Lung (tissue), 12 donors: ENCODE results near the gene PLCB4. TPM values are rescaled to one million over a fixed set of nuclear protein-coding genes. Genes with fewer than 3 reads are reported as not detected.

Experiments
- ATAC-seq: fragments of 200-7000 bp; cut with Tn5 transposase; one replicate; pipeline ENCODE4 v1.9.1; 2020; ENCODE audit warnings: moderate number of reproducible peaks; ENCODE audit not compliant: insufficient read depth, low FRiP score
- DNase-seq, 3 donors: peaks; one replicate each; pipeline ENCODE4 v3.0.0-alpha.2; 2013 to 2017
- H3K27ac ChIP-seq, 2 donors: one replicate each; pipeline ENCODE4 v1.5.1; 2013; ENCODE audit warnings: mild to moderate bottlenecking in 2 of 2, moderate library complexity in 2 of 2, control low read depth in 1 of 2, inconsistent platforms in 1 of 2, low read depth in 1 of 2, low read length in 1 of 2
- H3K27me3 ChIP-seq, 3 donors: one replicate each; pipeline ENCODE4 v1.5.1; 2013; ENCODE audit warnings: low read length in 2 of 3; ENCODE audit not compliant: control insufficient read depth in 3 of 3, insufficient read depth in 3 of 3
- H3K36me3 ChIP-seq, 4 donors: one replicate each; pipeline ENCODE4 v1.5.1; 2013; ENCODE audit warnings: low read length in 4 of 4, mild to moderate bottlenecking in 1 of 4, moderate library complexity in 1 of 4; ENCODE audit not compliant: control insufficient read depth in 4 of 4, insufficient read depth in 4 of 4
- H3K4me1 ChIP-seq, 5 donors: one replicate each; pipeline ENCODE4 v1.5.1; 2013; ENCODE audit warnings: low read length in 5 of 5, mild to moderate bottlenecking in 2 of 5, moderate library complexity in 1 of 5; ENCODE audit not compliant: control insufficient read depth in 5 of 5, insufficient read depth in 5 of 5
- H3K4me3 ChIP-seq: one replicate; pipeline ENCODE4 v1.5.1; 2013; ENCODE audit warnings: mild to moderate bottlenecking, control low read depth, moderate library complexity
- H3K9ac ChIP-seq, 2 donors: one replicate each; pipeline ENCODE4 v1.5.1; 2013; ENCODE audit warnings: low read length in 2 of 2, control low read depth in 1 of 2; ENCODE audit not compliant: insufficient read depth in 1 of 2
- H3K9me3 ChIP-seq, 4 donors: one replicate each; pipeline ENCODE4 v1.5.1; 2013; ENCODE audit warnings: low read length in 3 of 4, mild to moderate bottlenecking in 1 of 4, moderate library complexity in 1 of 4; ENCODE audit not compliant: control insufficient read depth in 4 of 4, insufficient read depth in 3 of 4
- CTCF ChIP-seq: IDR thresholded peaks from 2 replicates; pipeline ENCODE4 v1.5.1; 2012; ENCODE audit warnings: mild to moderate bottlenecking; ENCODE audit errors: control extremely low read depth, extremely low read depth
- WGBS, 2 donors: extraction: QIAGEN DNeasy Blood & Tissue Kit; methylation state at CpG; one replicate each; pipeline ENCODE4 v1.1.7; 2013; 5-methylcytosine and 5-hydroxymethylcytosine counted together
- polyA plus RNA-seq, 2 donors: library from polyadenylated mRNA; stranded (reverse); fragments of 200-250 nt; gene quantifications; one replicate each; pipeline ENCODE4 v1.2.1, GENCODE V29; 2013
- total RNA-seq, 2 donors: library from RNA; depleted of rRNA in 1 of 2; stranded (reverse); fragments of >200 nt in 1 of 2; gene quantifications; one replicate each; pipeline ENCODE4 v1.2.1, GENCODE V29; 2014 to 2021
- donor health status: control.
- donor health status: control.
- donor health status: Bipolar disorder and iron deficiency.
- donor health status: healthy.
- donor health status: DM: yes; HTN: yes; CAD: no.

Gene PLCB4
- total and polyA plus RNA-seq, 4 donors, result 2.1 to 18.6 (median 5.6) TPM

GRCh38 chr20:9507544-9508239 lies 438.8 kb downstream of the PLCB4 start:
- no peak for DNase-seq
- 4 to 10% methylated on average over 36 to 37 of the region's 37 CpGs for WGBS, 2 donors

GRCh38 chr20:9508240-9508661 lies 439.4 kb downstream of the PLCB4 start:
- DNase-seq (no peak), ATAC-seq (no peak)
- Histone ChIP-seq H3K9me3 (peaks cover 0 to 6% (median 0%) of the 10 kb centered on the region in 4 donors), H3K4me3 (no peak overlapping the region), H3K27ac (no peak overlapping the region), H3K27me3 (peaks cover 15 to 86% (median 76%) of the 10 kb centered on the region in 3 donors), H3K9ac (no peak overlapping the region), H3K36me3 (no peaks in the 10 kb centered on the region), H3K4me1 (peaks cover 0 to 23% (median 2%) of the 10 kb centered on the region in 5 donors)
- WGBS, 2 donors, result 2 to 7% methylated on average over 23 of the region's 23 CpGs
- no peak for TF ChIP-seq CTCF

More at GRCh38 chr20:9507544-9508239, 438.8 kb downstream of the PLCB4 start:
- no peak for ATAC-seq
- Histone ChIP-seq H3K9ac (no peak overlapping the region), H3K36me3 (no peaks in the 10 kb centered on the region), H3K9me3 (peaks cover 0 to 7% (median 0%) of the 10 kb centered on the region in 4 donors), H3K4me3 (no peak overlapping the region), H3K27ac (no peak overlapping the region), H3K4me1 (peaks cover 0 to 23% (median 2%) of the 10 kb centered on the region in 5 donors), H3K27me3 (peaks cover 15 to 82% (median 71%) of the 10 kb centered on the region in 3 donors)
- no peak for TF ChIP-seq CTCF

- Histone ChIP-seq H3K36me3 (no peaks in the 10 kb centered on the region), H3K27me3 (peaks cover 15 to 87% (median 81%) of the 10 kb centered on the region in 3 donors), H3K9me3 (peaks cover 0 to 6% (median 0%) of the 10 kb centered on the region in 4 donors), H3K27ac (no peak overlapping the region), H3K4me1 (peaks cover 0 to 23% (median 2%) of the 10 kb centered on the region in 5 donors), H3K9ac (no peak overlapping the region), H3K4me3 (no peak overlapping the region)
- no peak for ATAC-seq
- WGBS, 2 donors, result 10 to 14% methylated on average over 30 of the region's 30 CpGs
- no peak for DNase-seq
- no peak for TF ChIP-seq CTCF
These were observed 439.9 kb downstream of the PLCB4 start for GRCh38 chr20:9508696-9509178.
